Posterior cingulate gyrus (tissue), 11 donors: ENCODE measurements around the gene TIGAR.
A peak's percentile ranks its signal among the peaks of the same experiment; 100 is the strongest.

Experiments
- DNase-seq, 10 donors: peaks; one replicate each; pipeline versions ENCODE4 v3.0.0 to v3.0.0-alpha.2; 2020 to 2021; ENCODE audit warnings: mixed read lengths in 3 of 10
- intact Hi-C: fragments of 100-400 bp; cut with DNase I; formaldehyde crosslinking; loops from one replicate; pipeline ENCODE4 v1.15.1; 2023

The TIGAR gene

DNA sequence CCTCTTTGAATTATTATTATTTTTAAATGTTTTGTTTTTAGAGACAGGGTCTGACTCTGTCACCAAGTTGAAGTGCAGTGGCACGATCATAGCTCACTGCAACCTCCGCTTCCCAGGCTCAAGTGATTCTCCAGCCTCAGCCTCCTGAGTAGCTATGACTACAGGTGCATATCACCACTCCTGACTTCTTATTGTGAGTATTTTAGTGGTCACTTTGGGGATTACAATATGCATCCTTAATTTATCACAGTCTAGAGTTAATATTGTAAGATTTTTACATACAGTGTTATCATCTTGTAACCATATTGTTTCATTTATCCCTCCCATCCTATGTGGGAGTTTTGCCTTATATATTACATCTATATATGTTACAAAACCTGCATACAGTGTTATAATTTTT, 45.1 kb downstream of the TIGAR start:
- DNase-seq = no peak
- intact Hi-C loops = no loop called here

DNA sequence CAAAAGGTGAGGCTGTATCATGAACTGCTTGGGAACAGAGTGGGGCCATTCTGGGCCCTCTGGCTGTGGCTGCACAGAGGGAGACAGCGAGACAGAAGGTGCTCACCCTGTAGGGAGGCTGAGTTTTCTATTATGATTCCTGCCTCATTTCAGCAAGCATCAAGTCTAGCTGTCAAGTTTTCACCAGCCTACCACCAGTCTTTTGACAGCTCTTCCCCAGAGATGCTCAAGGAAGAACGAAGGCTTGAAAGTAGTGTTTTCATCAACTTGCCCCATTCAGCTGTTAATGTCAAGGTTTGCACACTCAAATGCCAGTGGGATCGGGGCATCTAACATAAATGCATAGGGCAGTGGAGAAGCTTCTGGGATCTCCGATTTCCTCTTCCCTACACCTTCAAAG, 48.5 kb downstream of the TIGAR start:
- intact Hi-C loops = no loop called here
- DNase-seq = no peak

DNA sequence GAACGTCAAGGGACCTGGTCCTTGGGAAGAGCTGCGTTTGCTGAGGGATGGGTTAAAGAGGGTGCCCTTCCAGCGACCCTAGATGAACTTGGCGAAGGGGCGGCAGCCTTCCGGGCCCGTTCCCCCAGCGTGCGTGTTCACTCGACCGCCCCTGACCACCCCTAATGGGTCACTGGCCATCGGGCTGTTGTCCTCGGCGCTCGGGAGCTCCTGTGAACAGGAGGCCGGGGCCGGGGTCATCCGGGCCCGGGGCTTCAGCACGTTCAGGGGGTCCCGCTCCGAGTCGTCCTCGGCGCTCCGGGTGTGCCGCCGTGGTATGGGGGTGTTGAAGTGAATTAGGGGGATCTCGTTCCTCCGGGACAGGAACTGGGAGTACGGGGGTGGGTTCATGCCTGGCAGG, 49.3 kb downstream of the TIGAR start:
- peak in 1 of 10 donors; percentile 81 for DNase-seq
- intact Hi-C loops = no loop called here

DNA sequence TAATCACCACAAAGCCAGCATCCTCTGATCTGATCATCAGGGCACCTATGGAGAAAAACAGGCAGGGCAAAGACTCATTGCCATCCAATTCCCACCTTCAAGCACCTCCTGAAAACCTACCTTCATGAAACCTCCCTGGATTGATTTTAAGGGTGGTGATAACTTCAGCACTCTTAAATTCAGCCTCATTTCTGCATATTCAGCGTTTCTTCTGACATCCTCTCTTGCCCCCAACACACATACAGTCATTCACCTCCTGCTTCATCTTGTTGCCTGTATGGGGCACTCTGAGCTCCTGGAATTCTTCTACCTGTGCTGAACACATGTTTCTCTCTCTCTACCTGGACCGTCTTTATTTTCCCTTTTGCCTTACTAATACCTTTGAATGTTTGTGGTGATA, 51.6 kb downstream of the TIGAR start:
- intact Hi-C loops = no loop called here
- no peak for DNase-seq

DNA sequence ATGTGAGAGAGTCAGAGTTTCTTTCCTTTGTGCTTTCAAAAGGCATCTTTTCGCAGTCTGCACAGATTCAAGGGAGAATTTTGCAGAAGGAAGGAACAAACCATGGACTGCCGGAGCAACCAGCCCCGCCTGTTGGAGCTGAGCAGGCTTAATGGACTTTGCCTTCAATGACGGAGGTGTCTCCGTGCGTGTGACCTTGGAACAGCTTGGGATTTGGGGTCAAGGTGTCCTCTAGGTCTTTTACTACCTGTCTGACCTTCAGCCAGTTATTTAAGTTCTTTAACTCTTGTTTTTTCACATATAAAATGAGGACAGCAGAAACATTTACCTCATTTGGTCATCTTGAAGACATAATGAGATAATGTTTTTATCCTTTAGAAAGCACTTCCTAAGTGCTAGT, 54.4 kb downstream of the TIGAR start:
- intact Hi-C loops = no loop called here

DNA sequence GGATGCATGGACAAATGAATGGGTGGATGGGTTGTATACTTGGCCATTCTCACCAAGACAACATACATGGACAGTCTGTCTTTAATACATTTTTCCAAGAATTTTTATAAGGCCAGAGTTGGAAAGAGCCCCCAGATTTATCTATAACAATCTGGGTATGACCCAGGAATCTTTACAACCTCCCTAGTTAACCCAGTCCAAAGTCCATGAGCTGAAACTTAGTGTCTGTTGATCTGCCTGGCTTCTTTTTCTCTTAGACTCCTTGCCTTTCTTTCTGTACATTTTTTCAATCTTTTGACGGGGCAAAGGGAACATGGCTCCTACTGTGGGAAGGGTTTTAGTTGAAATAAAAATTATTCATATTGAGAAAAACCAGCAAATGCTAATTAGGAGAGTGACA, 57.8 kb downstream of the TIGAR start:
- no peak for DNase-seq
- intact Hi-C loops = no loop called here

More for the DNA sequence above, 54.4 kb downstream of the TIGAR start:
- DNase-seq = no peak

DNA sequence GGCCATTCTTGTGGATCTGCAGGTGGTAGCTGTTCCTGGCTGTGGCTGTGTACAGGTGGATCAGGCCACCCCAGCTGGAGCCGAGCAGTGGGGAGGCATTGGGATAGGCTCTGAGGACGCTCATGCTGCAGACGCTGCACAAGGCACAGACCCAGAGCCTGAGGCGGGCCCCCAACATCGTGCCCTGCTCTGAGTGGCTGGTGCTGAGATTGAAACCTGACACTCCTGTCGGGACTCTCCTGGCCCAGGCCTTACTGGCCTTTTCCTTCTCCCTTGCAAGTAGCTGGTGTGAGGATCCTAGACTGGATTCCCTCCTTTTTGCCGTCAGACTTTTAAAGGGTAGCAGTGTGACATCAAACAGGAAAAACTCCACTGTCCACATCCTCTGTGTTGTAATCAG, 58.4 kb downstream of the TIGAR start, which contains the start of gene FGF23:
FGF23 (minus strand) TSS at position 308 of the 400 bp plus-strand sequence; CDS start at position 178, 130 bp downstream.
- no peak for DNase-seq
- intact Hi-C loops = no loop called here

DNA sequence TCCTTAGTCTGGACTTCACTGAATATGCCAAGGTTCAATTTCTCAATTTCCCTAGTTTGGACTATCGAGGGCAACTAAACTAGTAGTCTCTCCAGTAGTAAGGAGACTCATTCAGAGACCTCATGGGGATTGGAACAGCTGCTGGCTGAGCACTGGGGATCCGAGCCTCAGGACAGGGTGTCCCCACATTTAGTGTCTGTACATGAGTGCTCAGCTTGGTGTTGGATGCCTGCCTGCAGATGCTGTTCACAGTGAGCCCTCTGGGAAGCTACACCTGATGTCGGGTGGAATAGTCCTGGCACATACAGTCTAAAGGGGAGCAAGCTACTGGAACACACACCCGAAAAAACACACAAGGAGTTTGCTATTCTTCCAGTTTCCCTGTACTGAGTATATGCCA, 59.3 kb downstream of the TIGAR start:
- no peak for DNase-seq
- intact Hi-C loops = no loop called here

DNA sequence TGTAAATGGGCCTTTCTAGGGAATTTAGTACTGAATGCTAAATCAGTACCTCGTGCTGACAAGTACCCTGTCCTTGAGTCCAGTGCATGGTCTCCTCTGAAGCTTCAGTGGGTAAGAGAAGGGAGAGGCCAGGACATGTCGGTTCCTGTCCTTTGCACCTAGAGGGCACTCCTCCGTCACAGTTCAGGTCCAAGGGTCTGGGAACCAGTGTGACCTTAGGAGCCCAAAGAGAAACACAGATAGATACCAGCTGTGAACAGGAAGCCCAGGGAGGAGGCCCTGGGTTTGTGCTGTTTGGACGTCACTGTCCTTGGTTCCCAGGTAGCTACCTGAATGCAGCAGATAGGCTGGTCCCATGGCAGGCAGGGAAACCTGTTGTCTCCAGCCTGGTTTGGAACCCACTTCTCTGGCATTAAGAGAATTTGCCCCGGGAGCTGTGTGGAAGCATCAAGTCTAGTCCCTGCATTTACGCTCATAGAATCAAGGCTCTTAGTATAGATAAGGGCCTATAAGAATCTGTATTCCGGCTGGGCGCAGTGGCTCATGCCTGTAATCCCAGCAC, 62.4 kb downstream of the TIGAR start:
- DNase-seq = no peak
- intact Hi-C loops = no loop called here

DNA sequence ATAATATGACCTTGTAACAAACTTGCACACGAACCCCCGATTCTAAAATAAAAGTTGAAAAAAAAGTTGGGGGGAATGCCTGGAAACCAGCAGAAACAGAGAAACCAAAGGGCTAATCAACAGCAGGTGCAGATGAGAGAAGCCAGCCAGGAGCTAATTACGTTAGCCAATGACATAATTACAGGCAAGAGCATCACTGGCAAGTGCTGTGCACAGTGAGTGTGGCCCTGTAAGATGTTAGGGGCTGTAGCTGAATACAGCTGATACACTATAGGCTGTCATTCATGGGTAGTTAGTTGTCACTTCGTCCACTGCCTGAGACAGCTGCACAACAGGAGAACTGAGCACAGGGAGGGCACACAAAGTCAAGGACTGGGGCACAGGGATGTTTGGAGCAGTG, 65.8 kb downstream of the TIGAR start:
- no peak for DNase-seq

DNA sequence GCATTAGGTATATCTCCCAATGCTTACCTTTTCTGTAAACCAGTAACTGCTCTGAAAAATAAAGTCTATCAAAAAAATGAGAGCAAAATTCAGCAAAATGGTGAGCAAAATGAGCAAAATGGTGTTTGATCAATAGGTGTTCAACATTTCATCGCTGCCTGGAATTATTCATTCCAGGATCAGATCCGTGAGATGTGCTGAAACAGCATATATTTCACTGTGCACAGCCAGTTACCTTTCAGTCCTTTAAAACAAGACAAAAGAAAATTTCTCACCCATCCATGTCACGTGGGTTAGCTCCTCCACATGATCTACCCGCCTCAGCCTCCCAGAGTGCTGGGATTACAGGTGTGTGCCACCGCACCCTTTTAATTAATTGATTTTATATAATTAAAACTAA, 66.6 kb downstream of the TIGAR start:
- DNase-seq = no peak
- intact Hi-C loops = no loop called here

More for the DNA sequence above, 65.8 kb downstream of the TIGAR start:
- intact Hi-C loops = no loop called here

DNA sequence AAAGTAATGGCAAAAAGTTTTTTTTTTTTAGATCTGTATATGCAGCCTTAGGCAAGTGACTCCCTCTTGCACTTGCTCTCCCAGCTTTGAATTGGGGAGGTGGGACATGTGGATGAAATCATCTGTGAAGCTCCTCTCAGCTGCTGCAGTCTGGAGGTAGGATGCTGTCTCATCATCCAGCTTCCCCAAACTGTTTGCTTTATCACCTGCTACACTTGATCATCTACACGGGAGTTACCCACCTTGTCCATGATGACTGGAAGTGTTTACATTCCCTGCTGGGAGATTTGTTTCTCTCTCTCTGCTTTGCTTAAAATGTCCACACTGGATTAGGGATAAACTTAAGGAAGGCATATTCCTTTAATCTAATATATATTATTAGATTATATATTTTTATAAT, 67.0 kb downstream of the TIGAR start:
- DNase-seq = no peak
- intact Hi-C loops = no loop called here

DNA sequence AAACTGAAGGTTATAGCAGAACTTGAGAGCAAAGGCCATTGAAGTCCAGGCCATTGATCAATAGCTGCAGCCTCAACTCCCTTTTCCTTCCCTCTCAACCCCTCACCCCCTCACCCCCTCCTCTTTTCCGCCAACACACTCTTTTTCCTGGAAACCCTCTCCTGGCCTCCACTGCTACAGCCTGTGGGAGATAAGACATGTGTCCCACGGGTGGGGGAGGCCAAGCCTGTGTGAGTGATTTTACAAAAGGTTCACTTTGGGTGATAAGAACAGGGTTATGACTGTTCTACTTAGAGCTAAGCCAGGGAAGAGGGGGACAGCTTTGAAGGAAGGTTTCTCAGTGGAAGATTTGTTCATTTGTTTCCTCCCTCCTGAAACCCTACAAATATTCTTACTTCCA, 67.6 kb downstream of the TIGAR start:
- DNase-seq = no peak
- intact Hi-C loops = no loop called here

DNA sequence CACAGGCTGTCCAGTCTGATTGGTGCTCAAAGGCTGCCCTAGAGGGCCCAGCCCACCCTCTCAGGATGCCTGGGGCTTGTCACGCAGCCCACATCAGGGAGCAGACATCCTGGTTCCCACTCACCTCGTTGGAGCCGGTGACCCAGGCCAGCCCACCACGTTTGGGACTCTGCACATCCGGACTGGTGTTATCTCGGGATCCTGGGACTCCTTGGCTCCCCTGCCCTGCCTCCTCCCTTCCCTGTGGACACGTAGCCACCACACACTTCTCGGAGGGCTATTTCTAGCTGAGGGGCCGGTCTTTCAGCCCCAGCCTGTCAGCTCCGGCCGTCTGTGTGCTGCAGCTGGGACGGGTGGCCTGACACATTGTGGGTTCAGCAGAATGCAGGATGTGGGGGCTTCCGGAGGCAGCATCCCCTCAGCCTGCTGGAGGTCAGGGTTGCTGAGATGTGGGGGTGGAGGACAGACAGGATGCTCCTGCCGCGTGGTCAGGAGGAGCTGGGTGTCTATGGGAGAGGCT, 71.3 kb downstream of the TIGAR start:
- DNase-seq = no peak
- intact Hi-C loops = no loop called here

DNA sequence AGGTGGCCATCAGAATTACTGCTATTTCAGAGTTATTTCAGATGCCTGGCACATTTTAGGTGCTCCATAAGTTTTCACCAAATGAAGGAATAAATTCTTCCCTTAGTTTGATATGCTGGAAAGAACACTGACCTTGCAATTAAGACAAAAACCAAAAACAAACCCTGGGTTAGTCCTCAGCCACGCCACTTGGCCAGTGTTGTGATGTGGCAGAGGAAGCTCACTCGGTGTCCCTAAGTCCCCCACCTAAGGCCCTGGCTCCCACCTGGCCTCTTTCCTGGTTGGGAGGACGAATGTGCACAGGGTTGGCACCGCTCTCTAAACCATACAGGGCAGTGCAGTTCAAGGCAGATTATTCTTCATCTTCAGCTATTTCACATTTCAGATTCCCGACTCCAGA, 72.2 kb downstream of the TIGAR start:
- intact Hi-C loops = no loop called here
- no peak for DNase-seq

DNA sequence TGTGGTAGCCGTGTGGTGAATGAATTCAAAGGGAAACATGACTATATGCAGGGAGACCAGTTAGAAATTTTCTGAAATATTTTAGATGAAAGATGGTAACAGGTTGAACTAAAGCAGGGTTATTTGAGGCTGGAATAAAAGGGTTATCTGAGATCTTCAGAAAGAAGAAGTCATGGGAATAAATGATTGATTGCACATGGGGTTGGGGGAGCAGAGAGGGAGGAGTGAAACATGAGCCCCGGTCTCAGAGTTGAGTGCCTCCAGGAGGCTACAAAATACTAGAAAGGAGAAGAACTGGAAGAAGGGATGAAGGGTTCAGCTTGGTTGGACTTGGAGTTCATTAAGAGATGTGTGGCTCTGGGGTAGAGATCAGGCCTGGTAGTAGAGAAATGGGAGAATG, 74.8 kb downstream of the TIGAR start:
- DNase-seq = no peak
- intact Hi-C loops = no loop called here

DNA sequence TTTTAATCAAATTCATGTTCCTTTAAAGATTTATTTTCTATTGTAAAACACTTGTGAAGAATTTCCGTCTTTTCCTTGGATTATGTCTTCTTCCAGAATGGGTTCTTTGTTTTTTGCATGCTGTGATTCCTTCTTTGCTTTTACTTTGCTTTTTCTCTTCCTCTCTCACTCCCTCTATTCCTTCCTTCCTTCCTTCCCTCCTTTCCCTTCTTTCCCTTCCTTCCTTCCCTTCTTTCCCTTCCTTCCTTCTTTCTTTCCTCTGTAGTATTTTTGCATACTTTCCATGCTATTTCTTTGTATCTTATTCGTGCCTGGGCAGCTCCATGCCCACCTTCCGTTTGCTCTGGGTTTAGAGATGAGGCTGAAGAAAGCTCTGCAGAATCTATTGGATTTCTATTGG, 80.1 kb downstream of the TIGAR start:
- intact Hi-C loops = no loop called here
- DNase-seq = no peak

DNA sequence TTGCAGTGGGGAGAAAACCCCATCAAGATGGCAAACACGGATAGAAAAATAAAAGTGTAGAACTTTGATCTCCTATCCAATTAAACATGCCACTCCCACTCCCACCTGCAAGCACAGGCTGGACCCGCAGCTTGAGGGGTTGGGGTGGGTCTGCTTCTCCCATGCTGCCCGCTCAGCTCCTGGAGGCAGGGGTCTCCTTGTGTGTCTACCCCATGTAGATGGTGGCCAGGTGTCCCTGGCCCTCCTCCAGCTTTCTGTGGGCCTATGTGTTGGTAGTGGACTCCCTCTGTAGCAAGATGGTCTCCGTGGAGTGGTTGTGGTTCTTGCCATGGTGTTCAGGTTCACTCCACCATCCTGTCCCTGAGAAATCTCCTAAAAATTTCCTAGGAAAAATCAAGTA, 82.0 kb downstream of the TIGAR start:
- no peak for DNase-seq
- intact Hi-C loops = no loop called here
